22Rv1 (cell line): ENCODE results near the gene TTLL3.

Experiments
- ZFX ChIP-seq: fragments of 450-650 bp; IDR thresholded peaks from 2 replicates; pipeline ENCODE4 v1.6.1; 2017; ENCODE audit warnings: antibody characterized with exemption, borderline replicate concordance
- TF ChIP-seq, protein P1 (sequence below): fragments of 450-650 bp; IDR thresholded peaks from 2 replicates; pipeline ENCODE4 v1.5.1; 2017; ENCODE audit warnings: mild to moderate bottlenecking

DNA sequence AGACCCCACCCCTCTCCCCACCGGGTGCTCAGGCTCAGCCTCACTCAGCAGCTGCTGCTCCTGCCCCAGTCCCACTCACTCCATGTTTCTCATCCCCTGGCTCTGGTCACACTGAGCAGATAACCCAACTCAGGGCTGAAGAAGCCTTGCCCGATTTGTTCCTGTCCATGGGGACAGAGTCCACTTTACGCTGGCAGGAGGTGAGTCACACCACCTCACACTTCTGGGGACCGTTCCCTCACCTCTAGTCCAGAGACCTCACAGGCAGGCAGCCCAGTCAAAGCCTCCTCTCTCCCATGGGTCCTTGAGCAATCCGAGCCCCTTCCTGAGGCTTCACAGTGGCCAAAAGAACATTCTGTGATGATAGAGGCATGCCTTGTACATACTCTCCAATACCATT, 68.6 kb downstream of the TTLL3 start:
- TF ChIP-seq, protein P1, sequence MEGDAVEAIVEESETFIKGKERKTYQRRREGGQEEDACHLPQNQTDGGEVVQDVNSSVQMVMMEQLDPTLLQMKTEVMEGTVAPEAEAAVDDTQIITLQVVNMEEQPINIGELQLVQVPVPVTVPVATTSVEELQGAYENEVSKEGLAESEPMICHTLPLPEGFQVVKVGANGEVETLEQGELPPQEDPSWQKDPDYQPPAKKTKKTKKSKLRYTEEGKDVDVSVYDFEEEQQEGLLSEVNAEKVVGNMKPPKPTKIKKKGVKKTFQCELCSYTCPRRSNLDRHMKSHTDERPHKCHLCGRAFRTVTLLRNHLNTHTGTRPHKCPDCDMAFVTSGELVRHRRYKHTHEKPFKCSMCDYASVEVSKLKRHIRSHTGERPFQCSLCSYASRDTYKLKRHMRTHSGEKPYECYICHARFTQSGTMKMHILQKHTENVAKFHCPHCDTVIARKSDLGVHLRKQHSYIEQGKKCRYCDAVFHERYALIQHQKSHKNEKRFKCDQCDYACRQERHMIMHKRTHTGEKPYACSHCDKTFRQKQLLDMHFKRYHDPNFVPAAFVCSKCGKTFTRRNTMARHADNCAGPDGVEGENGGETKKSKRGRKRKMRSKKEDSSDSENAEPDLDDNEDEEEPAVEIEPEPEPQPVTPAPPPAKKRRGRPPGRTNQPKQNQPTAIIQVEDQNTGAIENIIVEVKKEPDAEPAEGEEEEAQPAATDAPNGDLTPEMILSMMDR: no peak
- TF ChIP-seq ZFX: no peak
